Activated T-cell treated with anti-CD3 and anti-CD28 coated beads, Interleukin-2, amount 50 U/mL, for 72 hours (primary cell): ENCODE results near the gene PDXDC1. TPM values are rescaled to one million over a fixed set of nuclear protein-coding genes. Genes with fewer than 3 reads are reported as not detected.
"Not testable (repeated sequence)": the region's sequence is repeated elsewhere in the genome, so short reads cannot be mapped to it uniquely, and the experiment has no call there.

ENCODE experiments used
- ATAC-seq, 2 donors: fragments of 150-1000 bp; cut with Tn5 transposase; replicated peaks in 1 of 2; 2 replicates each; pipeline ENCODE4 v1.10.0; 2021; ENCODE audit warnings: moderate library complexity in 2 of 2, mild to moderate bottlenecking in 1 of 2
- DNase-seq, 2 donors: peaks; one replicate each; pipeline ENCODE4 v3.0.0; 2021 to 2022; ENCODE audit warnings: mixed read lengths in 1 of 2
- H3K27ac Mint-ChIP-seq: one replicate; pipeline ENCODE4 v1.8.0; 2022; ENCODE audit warnings: mild to moderate bottlenecking, moderate library complexity, mixed read lengths
- H3K27me3 Mint-ChIP-seq: one replicate; pipeline ENCODE4 v1.8.0; 2022; ENCODE audit warnings: low read depth, mixed read lengths
- H3K36me3 Mint-ChIP-seq, 2 donors: one replicate each; pipeline ENCODE4 v1.8.0; 2022; ENCODE audit warnings: mixed read lengths in 2 of 2, mild to moderate bottlenecking in 1 of 2; ENCODE audit not compliant: insufficient read depth in 2 of 2
- H3K4me1 Mint-ChIP-seq: one replicate; pipeline ENCODE4 v1.8.0; 2022; ENCODE audit warnings: low read depth, mixed read lengths
- H3K4me3 Mint-ChIP-seq, 2 donors: one replicate each; pipeline ENCODE4 v1.8.0; 2022; ENCODE audit warnings: mild to moderate bottlenecking in 2 of 2, mixed read lengths in 2 of 2, moderate library complexity in 2 of 2
- H3K9me3 Mint-ChIP-seq, 2 donors: one replicate each; pipeline ENCODE4 v1.8.0; 2022; ENCODE audit warnings: mixed read lengths in 2 of 2
- total RNA-seq, 2 donors: library from RNA; stranded (reverse); gene quantifications; one replicate each; pipeline ENCODE4 v1.2.3, GENCODE V29; 2022

PDXDC1 gene
- total RNA-seq, 2 donors from 2014 or later, result 68.8 to 86.1 TPM

DNA sequence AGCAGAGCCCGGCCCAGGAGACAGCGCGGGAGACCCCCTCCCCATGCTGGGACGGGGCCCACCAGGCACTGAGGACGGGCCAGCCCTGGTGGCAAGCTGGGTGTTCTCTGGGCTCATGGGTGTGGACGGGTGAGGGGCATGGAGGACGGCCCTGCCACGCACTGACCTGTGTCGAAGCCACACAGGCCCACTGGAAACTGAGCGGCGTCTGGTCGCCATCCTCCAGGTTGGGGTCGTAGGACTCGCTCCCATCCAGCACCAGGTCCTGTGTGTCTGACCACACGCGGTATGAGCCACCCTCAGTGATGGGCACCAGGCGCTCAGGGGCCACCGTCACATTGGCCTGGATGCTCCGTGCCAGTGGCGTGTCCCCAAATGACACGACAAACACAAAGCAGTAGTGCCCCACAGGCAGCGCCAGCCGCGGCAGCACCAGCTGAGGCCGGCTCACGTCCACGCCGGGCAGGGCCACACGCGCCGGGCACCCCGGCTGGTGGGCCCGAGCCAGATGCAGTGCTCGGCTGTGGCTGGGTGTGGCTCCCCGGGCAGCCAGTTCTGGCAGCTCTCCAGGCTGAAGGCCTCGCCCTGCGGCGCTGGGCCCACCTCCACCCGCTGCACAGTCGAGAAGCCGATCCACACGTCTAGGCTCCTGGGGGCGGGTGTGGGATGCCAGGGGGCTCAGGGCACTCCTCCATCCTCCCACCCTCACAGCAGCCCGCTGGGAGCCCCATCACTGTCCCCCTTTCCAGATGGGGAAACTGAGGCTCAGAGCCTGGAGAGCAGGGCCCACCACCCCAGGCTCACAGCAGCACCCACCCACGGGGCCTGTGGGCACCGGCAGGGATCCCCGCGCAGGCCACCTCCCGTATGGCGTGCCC is 160.9 kb downstream of the PDXDC1 start:
- H3K4me1 Mint-ChIP-seq, H3K27me3 Mint-ChIP-seq, H3K9me3 Mint-ChIP-seq, H3K27ac Mint-ChIP-seq, H3K4me3 Mint-ChIP-seq, H3K36me3 Mint-ChIP-seq, DNase-seq, ATAC-seq: not testable (repeated sequence)

- not testable (repeated sequence) for DNase-seq, H3K4me1 Mint-ChIP-seq, H3K27me3 Mint-ChIP-seq, ATAC-seq, H3K36me3 Mint-ChIP-seq, H3K9me3 Mint-ChIP-seq, H3K4me3 Mint-ChIP-seq, H3K27ac Mint-ChIP-seq
Measured at GRCh38 chr16:15137514-15137913, 162.7 kb downstream of the PDXDC1 start.

GRCh38 chr16:15140444-15141365 is 165.9 kb downstream of the PDXDC1 start:
- H3K9me3 Mint-ChIP-seq, ATAC-seq, H3K27ac Mint-ChIP-seq, H3K27me3 Mint-ChIP-seq, H3K4me1 Mint-ChIP-seq, DNase-seq, H3K4me3 Mint-ChIP-seq, H3K36me3 Mint-ChIP-seq: not testable (repeated sequence)

DNA sequence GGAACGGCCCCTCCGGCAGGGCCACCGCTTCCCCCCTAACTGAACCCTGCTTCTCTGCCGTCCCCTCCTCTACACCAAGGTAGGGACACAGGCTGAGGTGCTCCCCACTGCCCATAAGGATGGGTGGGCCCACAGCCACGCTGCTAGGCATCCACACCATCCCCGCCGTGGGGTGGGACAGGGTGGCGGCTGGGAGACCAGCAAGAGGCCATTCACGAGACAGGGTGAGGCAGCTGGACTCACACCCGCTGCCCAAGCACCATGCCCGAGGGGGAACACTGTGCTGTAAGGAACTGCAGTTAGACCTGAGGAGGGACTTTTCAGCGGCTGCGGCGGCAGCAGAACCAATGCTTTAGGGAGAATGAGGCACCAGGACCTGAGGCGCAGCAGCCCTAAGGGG is 166.8 kb downstream of the PDXDC1 start:
- H3K27me3 Mint-ChIP-seq, result no peaks in the 10 kb centered on the region
- ATAC-seq (no peak), DNase-seq (no peak)
- no peaks in the 10 kb centered on the region for H3K9me3 Mint-ChIP-seq
- no peaks in the 10 kb centered on the region for H3K36me3 Mint-ChIP-seq
- H3K27ac Mint-ChIP-seq, result no peak overlapping the region
- no peaks in the 10 kb centered on the region for H3K4me1 Mint-ChIP-seq
- H3K4me3 Mint-ChIP-seq, result no peak overlapping the region

DNA sequence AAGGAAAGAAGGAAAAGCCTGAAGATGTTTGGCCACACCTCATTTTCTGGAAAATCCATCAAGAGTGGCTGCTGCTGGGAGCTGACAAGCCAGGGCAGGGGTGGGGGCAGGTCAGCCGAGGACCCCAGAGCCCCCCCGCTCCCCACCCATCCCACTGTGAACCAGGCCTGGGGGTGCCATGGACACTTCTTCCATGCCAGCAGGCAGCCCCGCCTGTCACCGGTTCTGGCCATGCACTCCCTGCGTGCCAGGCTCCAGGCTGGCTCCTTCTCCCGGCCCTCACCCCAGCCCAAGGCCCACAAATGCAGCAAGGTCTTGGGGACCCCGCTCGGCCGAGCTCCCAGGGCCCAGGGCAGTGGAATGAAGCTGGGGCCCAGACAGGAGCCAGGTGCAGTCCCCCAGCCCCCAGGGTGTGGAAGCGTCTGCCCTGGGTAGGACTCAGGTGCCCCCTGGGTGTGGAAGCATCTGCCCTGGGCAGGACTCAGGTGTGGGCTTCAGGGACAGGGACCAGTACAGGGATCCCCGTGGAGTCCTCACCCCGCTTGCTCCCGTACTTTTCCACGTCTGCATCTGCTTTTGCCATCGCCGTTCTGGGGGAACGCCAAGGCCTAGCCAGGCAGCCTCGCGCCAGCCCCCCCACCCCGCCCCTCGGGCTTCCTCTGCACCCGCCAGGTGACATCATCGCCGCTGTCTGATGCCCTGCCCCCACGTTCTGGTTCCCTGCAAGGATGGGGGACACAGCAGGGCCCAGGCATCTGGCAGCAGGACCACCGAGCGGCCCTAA is 167.5 kb downstream of the PDXDC1 start:
- not testable (repeated sequence) for H3K4me3 Mint-ChIP-seq, H3K4me1 Mint-ChIP-seq, H3K27me3 Mint-ChIP-seq, H3K36me3 Mint-ChIP-seq, DNase-seq, H3K27ac Mint-ChIP-seq, ATAC-seq, H3K9me3 Mint-ChIP-seq

DNA sequence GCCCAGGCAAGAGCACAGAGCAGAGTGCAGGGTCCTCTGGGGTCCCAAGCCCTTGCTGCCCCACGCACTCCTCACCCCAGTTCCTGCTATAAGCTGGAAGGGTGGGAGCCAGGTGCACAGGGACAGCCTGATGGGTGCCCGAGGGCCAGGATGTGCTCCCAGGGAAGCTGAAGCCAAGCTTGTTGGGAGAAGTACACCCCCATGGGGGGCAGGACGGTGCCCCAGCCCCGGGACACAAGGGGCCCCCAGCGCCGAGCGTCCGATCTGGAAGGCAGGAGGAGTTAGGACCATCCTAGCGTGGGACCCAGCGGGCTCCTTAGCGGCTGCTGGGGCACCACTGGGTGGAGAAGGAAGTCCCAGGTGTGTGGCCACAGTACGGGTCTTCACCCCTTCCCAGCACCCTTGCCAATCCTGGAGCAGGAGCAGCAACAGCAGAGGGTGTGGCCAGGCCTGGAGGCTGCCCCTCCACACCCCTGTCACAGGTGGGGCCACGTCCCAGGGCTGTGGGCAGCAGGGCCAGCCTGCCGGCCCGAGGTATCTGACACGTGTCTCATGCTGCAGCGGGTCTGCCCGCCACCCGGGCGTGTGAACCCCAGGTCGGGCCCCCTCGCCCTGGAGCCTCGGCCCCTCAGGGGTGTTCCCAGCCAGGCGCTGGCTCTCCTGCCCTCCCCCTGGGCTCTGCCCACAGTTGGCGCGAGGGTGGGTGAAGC is 168.2 kb downstream of the PDXDC1 start:
- not testable (repeated sequence) for DNase-seq, H3K27me3 Mint-ChIP-seq, H3K9me3 Mint-ChIP-seq, ATAC-seq, H3K4me3 Mint-ChIP-seq, H3K36me3 Mint-ChIP-seq, H3K4me1 Mint-ChIP-seq, H3K27ac Mint-ChIP-seq

DNA sequence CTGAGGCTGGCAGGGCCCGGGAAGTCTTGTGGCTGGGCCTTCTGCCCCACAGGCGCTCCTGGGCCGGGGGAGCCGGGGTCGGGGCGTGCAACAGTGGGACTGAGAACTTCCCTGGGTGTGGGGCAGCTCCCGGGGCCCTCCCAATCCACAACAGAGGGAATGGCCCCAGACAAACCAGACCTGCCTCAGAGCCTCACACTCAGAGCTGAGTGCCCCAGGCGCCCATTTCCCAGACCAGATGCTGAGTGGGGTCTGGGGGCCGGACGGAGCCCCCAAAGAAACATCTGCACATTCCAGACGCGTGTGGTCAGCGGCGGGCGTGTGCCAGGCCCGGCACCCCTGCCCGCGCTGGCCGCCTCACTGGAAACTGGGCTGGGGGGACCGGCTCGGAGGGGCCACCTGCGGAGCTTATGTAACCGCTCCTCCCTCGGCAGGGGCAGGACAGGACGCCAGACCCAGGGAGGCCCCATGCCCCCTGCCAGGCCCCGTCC is 168.8 kb downstream of the PDXDC1 start:
- H3K4me3 Mint-ChIP-seq, H3K9me3 Mint-ChIP-seq, H3K4me1 Mint-ChIP-seq, ATAC-seq, DNase-seq, H3K27ac Mint-ChIP-seq, H3K27me3 Mint-ChIP-seq, H3K36me3 Mint-ChIP-seq: not testable (repeated sequence)

DNA sequence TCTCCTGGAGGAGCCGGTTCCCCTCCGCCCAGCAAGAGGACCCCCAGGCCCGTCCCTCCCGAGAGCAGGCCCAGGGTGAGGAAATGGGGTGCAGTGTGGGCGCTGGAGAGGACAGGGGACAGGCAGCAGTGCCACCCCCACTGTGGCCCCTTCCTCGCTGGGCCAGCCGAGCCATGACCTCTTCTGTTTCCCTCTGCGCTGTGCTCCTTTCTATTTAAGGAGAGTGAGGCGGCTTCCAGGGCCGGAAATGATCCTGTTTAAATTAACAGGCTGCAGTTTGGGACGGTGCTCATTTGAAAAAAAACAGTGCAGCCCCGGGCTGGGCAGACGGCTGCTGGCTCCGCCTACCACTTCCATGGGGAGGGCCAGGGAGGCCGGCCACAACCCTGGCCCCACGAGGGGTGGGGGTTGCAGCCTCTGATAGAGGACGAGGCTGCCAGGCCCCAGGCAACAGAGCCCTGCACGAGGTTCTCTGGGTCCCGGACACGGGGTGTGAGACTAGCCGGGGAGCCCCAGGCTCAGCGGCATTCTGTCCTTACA is 169.3 kb downstream of the PDXDC1 start:
- not testable (repeated sequence) for ATAC-seq, H3K9me3 Mint-ChIP-seq, H3K4me1 Mint-ChIP-seq, H3K27ac Mint-ChIP-seq, H3K27me3 Mint-ChIP-seq, H3K36me3 Mint-ChIP-seq, H3K4me3 Mint-ChIP-seq, DNase-seq

DNA sequence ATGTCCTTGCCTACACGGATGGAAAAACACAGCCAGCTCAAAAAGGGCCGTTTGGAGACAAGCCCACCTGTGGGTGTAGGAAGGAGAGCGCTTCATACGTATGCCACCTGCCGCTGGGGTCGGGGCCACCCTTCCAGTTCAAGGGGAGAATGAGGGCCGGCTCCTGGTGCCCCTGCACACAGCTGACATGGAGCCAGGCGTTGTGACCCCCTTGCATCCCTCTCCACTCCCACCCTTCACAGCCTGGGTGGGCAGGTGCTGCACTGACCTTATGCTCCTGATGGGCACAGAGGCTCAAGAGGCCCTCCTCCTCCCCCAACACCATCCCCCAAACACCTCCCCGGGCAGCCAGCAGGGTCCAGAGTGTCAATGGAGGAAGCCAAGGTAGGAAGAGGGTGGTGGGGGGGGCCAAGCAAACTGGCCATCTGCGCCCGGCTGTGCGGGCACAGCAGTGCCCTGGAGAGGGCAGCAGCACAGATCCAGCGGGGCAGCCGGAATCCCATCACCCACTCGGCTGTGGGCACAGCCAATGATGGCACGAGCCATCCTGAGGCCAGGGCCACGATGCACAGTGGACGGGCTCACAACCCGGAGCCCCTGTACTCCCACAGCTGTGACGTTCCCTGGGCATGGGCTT is 170.1 kb downstream of the PDXDC1 start:
- ATAC-seq, H3K27ac Mint-ChIP-seq, H3K9me3 Mint-ChIP-seq, H3K36me3 Mint-ChIP-seq, H3K4me1 Mint-ChIP-seq, DNase-seq, H3K27me3 Mint-ChIP-seq, H3K4me3 Mint-ChIP-seq: not testable (repeated sequence)

- H3K4me3 Mint-ChIP-seq, H3K27ac Mint-ChIP-seq, H3K9me3 Mint-ChIP-seq, ATAC-seq, H3K36me3 Mint-ChIP-seq, DNase-seq, H3K4me1 Mint-ChIP-seq, H3K27me3 Mint-ChIP-seq: not testable (repeated sequence)
Measured at GRCh38 chr16:15145418-15146263, 170.8 kb downstream of the PDXDC1 start.

DNA sequence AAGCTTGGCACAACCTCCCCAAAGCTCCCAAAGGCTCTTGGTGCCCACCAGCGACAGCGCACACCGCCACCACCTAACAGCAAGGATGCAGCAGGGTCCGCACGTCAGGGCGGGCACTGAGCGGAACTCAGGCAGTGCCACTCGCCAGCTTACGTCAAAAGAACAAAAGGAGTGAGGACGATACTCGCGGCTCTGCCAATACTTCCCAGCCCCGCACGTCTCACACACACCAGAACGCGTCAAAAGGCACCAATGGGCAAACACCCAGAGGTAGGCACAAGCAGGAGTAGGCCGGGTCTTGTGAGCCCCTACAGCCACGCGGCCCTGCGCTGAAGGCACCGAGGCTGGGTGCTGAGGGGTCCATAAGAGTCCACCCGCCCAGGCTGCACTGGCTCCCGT is 171.4 kb downstream of the PDXDC1 start:
- H3K9me3 Mint-ChIP-seq, H3K36me3 Mint-ChIP-seq, ATAC-seq, H3K27ac Mint-ChIP-seq, DNase-seq, H3K27me3 Mint-ChIP-seq, H3K4me1 Mint-ChIP-seq, H3K4me3 Mint-ChIP-seq: not testable (repeated sequence)
